ENCODE measurements around the gene TMUB1.

DNA sequence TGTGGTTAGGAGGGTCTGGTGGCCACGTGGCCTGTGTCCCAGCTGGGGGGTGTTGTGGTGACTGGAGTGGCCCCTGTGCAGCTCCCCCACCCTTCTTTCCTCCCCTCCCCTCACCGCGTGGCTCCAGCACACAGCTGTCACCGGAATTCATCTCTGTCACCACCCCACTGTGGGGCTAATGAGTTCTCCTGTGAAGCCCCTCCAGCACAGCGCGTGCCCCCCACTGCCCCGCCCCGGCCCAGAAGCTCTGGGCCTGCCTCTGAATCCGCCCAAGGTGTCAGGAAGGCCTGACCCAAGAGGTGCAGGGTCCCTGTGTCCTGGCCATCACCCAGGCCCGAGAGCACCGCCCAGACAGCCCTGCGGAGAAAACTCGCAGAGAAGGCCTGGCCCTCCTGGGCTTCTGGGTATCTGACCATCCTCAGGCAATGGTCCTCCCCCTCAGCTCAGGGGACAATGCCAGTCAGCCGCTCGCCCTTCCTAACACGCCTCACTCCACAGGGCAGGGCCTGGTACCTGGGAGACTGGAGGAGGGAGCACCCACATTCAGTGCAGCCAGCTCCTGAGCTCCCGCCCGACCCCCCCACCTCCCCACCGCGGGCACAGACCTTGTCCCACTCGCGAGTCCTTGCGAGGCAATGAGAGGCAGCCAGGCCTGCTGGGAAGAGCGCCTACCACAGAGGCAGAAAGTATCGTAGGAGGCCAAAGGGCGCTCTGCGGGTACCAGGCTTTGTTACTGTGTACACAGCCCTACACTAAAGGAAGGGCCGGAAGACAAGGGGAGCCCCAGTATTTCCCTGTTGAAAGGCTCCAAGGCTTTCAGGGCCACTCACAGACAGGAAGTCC lies 46.0 kb upstream of the TMUB1 start:
- TF ChIP-seq, protein P1, sequence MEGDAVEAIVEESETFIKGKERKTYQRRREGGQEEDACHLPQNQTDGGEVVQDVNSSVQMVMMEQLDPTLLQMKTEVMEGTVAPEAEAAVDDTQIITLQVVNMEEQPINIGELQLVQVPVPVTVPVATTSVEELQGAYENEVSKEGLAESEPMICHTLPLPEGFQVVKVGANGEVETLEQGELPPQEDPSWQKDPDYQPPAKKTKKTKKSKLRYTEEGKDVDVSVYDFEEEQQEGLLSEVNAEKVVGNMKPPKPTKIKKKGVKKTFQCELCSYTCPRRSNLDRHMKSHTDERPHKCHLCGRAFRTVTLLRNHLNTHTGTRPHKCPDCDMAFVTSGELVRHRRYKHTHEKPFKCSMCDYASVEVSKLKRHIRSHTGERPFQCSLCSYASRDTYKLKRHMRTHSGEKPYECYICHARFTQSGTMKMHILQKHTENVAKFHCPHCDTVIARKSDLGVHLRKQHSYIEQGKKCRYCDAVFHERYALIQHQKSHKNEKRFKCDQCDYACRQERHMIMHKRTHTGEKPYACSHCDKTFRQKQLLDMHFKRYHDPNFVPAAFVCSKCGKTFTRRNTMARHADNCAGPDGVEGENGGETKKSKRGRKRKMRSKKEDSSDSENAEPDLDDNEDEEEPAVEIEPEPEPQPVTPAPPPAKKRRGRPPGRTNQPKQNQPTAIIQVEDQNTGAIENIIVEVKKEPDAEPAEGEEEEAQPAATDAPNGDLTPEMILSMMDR (IDR thresholded peaks at IDR 0.05; ENCODE audit: extremely low read depth in 1 of 2, insufficient read depth in 1 of 2, low read depth in 1 of 2, low read length in 2 of 2): no peak
- TF ChIP-seq POLR2A (IDR thresholded peaks at IDR 0.05; ENCODE audit: low read depth, low read length) (no peak), EZH2 (IDR thresholded peaks at IDR 0.05; ENCODE audit: borderline replicate concordance, low read depth, low read length, severe bottlenecking) (no peak), POLR2AphosphoS5 (IDR thresholded peaks at IDR 0.05; ENCODE audit: insufficient read depth, low read depth, low read length) (no peak), MYC (IDR thresholded peaks at IDR 0.05; ENCODE audit: low read depth, low read length) (no peak), JUN (IDR thresholded peaks at IDR 0.05; ENCODE audit: borderline replicate concordance, insufficient read depth, insufficient read length, low read depth) (no peak)
- TF ChIP-seq, protein P2, sequence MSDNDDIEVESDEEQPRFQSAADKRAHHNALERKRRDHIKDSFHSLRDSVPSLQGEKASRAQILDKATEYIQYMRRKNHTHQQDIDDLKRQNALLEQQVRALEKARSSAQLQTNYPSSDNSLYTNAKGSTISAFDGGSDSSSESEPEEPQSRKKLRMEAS (IDR thresholded peaks at IDR 0.05; ENCODE audit: insufficient read depth, insufficient read length): no peak

Data from endothelial cell of umbilical vein (primary cell).